Psoas muscle (tissue), 8 donors: ENCODE results near the gene NBPF11. TPM values are rescaled to one million over a fixed set of nuclear protein-coding genes. Genes with fewer than 3 reads are reported as not detected.
A peak's percentile ranks its signal among the peaks of the same experiment; 100 is the strongest.
"Not testable (repeated sequence)": the region's sequence is repeated elsewhere in the genome, so short reads cannot be mapped to it uniquely, and the experiment has no call there.

Experiments used
- ATAC-seq, 4 donors: fragments of 200-7000 bp; cut with Tn5 transposase; one replicate each; pipeline ENCODE4 v1.9.1; 2020; ENCODE audit warnings: moderate library complexity in 3 of 4, mild to moderate bottlenecking in 2 of 4
- DNase-seq, 2 donors: peaks; one replicate each; pipeline ENCODE4 v3.0.0-alpha.2; 2020
- H3K27ac ChIP-seq: fragments of 200-600 bp; one replicate; pipeline ENCODE4 v1.8.0; 2022
- H3K27me3 ChIP-seq, 3 donors: fragments of 200-600 bp in 1 of 3; one replicate each; pipeline versions ENCODE4 v1.6.1 to v1.8.0; 2013 to 2022; ENCODE audit warnings: low read length in 2 of 3, mild to moderate bottlenecking in 2 of 3, moderate library complexity in 1 of 3; ENCODE audit not compliant: insufficient read depth in 3 of 3
- H3K36me3 ChIP-seq, 2 donors: fragments of 200-600 bp in 1 of 2; one replicate each; pipeline versions ENCODE4 v1.6.1 to v1.8.0; 2013 to 2022; ENCODE audit warnings: low read depth in 1 of 2, mild to moderate bottlenecking in 1 of 2, moderate library complexity in 1 of 2; ENCODE audit not compliant: insufficient read depth in 1 of 2
- H3K4me1 ChIP-seq: fragments of 200-600 bp; one replicate; pipeline ENCODE4 v1.8.0; 2022
- H3K4me3 ChIP-seq: fragments of 200-600 bp; one replicate; pipeline ENCODE4 v1.8.0; 2022; ENCODE audit warnings: mild to moderate bottlenecking
- H3K9me3 ChIP-seq: fragments of 200-600 bp; one replicate; pipeline ENCODE4 v1.8.0; 2022
- WGBS, 3 donors: extraction: QIAGEN DNeasy Blood & Tissue Kit; methylation state at CpG; one replicate each; pipeline versions ENCODE4 v1.1.6 to v1.1.7; 2013; 5-methylcytosine and 5-hydroxymethylcytosine counted together
- intact Hi-C, 2 donors: fragments of 100-400 bp; cut with DNase I; formaldehyde crosslinking; loops; one replicate each; pipeline versions ENCODE4 v1.11.0 to v1.14.2; 2022
- polyA plus RNA-seq, 3 donors: library from polyadenylated mRNA; stranded (reverse); fragments of 200-250 nt; gene quantifications; one replicate each; pipeline ENCODE4 v1.2.3, GENCODE V29; 2013
- total RNA-seq, 4 donors: library from RNA; stranded (reverse); fragmentation: NEBNext Ultra II Directional in 2 of 4; extraction: Animal tissue kit (Norgen Biotek cat#: 25700) in 2 of 4; gene quantifications; one replicate each; pipeline versions ENCODE4 v1.2.1 to v1.2.4, GENCODE V29; 2021 to 2023
- donor health status: healthy with polysubstance abuse.
- donor health status: DM: no; HTN: no; CAD: no; lungs with moderate emphysema.
- donor health status: Bipolar disorder and iron deficiency.
- donor health status: healthy.
- donor health status: DM: yes; HTN: yes; CAD: no.
- donor health status: DM: no; HTN: no; CAD: no.
- donor health status: DM: no; HTN: no; CAD: no.
- donor health status: DM: yes; HTN: yes; CAD: no.

The NBPF11 gene
- total and polyA plus RNA-seq, 7 donors = 1.2 to 2.5 (median 2.2) TPM

GRCh38 chr1:148147052-148147838 lies 4.8 kb downstream of the NBPF11 start:
- 80 to 85% (median 83%) methylated on average over 10 to 19 of the region's 28 CpGs for WGBS, 3 donors
- ATAC-seq, DNase-seq, H3K36me3 ChIP-seq, H3K27ac ChIP-seq, H3K27me3 ChIP-seq, H3K4me1 ChIP-seq, H3K9me3 ChIP-seq, H3K4me3 ChIP-seq, intact Hi-C loops: not testable (repeated sequence)

GRCh38 chr1:148146191-148146997 lies 5.7 kb downstream of the NBPF11 start:
- 87 to 93% (median 87%) methylated on average over 18 to 58 of the region's 66 CpGs for WGBS, 3 donors
- ATAC-seq, H3K9me3 ChIP-seq, H3K27me3 ChIP-seq, H3K27ac ChIP-seq, intact Hi-C loops, H3K4me1 ChIP-seq, H3K4me3 ChIP-seq, DNase-seq, H3K36me3 ChIP-seq: not testable (repeated sequence)

GRCh38 chr1:148143223-148143622 lies 8.9 kb downstream of the NBPF11 start:
- H3K4me3 ChIP-seq, H3K4me1 ChIP-seq, H3K9me3 ChIP-seq, H3K27me3 ChIP-seq, intact Hi-C loops, DNase-seq, H3K27ac ChIP-seq, ATAC-seq, H3K36me3 ChIP-seq: not testable (repeated sequence)
- WGBS, 3 donors = 94 to 98% (median 95%) methylated on average over 4 to 6 of the region's 6 CpGs

- intact Hi-C loops, DNase-seq, H3K27me3 ChIP-seq, H3K4me3 ChIP-seq, H3K4me1 ChIP-seq, H3K36me3 ChIP-seq, ATAC-seq, H3K9me3 ChIP-seq, H3K27ac ChIP-seq: not testable (repeated sequence)
- WGBS, 3 donors = 91 to 100% methylated on average over 1 of the region's 1 CpG; no CpG with 5 or more reads in 1 of the 3 donors
These were observed 10.1 kb downstream of the NBPF11 start for GRCh38 chr1:148141936-148142335.

- intact Hi-C loops, H3K27me3 ChIP-seq, H3K36me3 ChIP-seq, H3K4me3 ChIP-seq, H3K27ac ChIP-seq, ATAC-seq, H3K9me3 ChIP-seq, H3K4me1 ChIP-seq, DNase-seq: not testable (repeated sequence)
- no CpG with 5 or more reads among the region's 2 CpGs for WGBS, 3 donors
These were observed 13.5 kb downstream of the NBPF11 start for GRCh38 chr1:148138606-148139005.

GRCh38 chr1:148122341-148122740 lies 29.7 kb downstream of the NBPF11 start:
- ATAC-seq, H3K4me3 ChIP-seq, intact Hi-C loops, H3K36me3 ChIP-seq, H3K4me1 ChIP-seq, H3K27ac ChIP-seq, H3K9me3 ChIP-seq, H3K27me3 ChIP-seq: not testable (repeated sequence)
- 23 to 33% (median 32%) methylated on average over 3 to 5 of the region's 5 CpGs for WGBS, 3 donors
- peak; percentile 11 to 45 for DNase-seq

- intact Hi-C loops, H3K27ac ChIP-seq, H3K9me3 ChIP-seq, DNase-seq, H3K27me3 ChIP-seq, ATAC-seq, H3K4me1 ChIP-seq, H3K4me3 ChIP-seq, H3K36me3 ChIP-seq: not testable (repeated sequence)
- 60 to 77% (median 62%) methylated on average over 4 to 5 of the region's 5 CpGs for WGBS, 3 donors
These were observed 31.7 kb downstream of the NBPF11 start for GRCh38 chr1:148120395-148120794.

GRCh38 chr1:148095732-148096131 lies 56.3 kb downstream of the NBPF11 start:
- H3K9me3 ChIP-seq, DNase-seq, H3K27me3 ChIP-seq, H3K4me1 ChIP-seq, ATAC-seq, H3K4me3 ChIP-seq, H3K36me3 ChIP-seq, H3K27ac ChIP-seq, intact Hi-C loops: not testable (repeated sequence)
- whole genome bisulfite sequencing, 3 donors = 40 to 46% (median 41%) methylated on average over 2 of the region's 2 CpGs

- DNase-seq, H3K4me3 ChIP-seq, H3K36me3 ChIP-seq, H3K27me3 ChIP-seq, intact Hi-C loops, H3K9me3 ChIP-seq, ATAC-seq, H3K4me1 ChIP-seq, H3K27ac ChIP-seq: not testable (repeated sequence)
- no CpG with 5 or more reads among the region's 1 CpG for WGBS, 3 donors
These were observed 65.9 kb downstream of the NBPF11 start for GRCh38 chr1:148086196-148086595.

GRCh38 chr1:148081205-148081604 lies 70.9 kb downstream of the NBPF11 start:
- peak; percentile 81 to 89 (median 86) for ATAC-seq
- DNase-seq, H3K27me3 ChIP-seq, intact Hi-C loops, H3K36me3 ChIP-seq, H3K27ac ChIP-seq, H3K9me3 ChIP-seq, H3K4me1 ChIP-seq, H3K4me3 ChIP-seq: not testable (repeated sequence)
- WGBS, 3 donors = no CpG with 5 or more reads among the region's 1 CpG
